HTR-8/SVneo (cell line): Measurements from ENCODE around the gene WDR12.
"Not testable (repeated sequence)": the region's sequence is repeated elsewhere in the genome, so short reads cannot be mapped to it uniquely, and the experiment has no call there.

Experiments
- DNase-seq: peaks from one replicate; pipeline ENCODE4 v3.0.0; 2011; ENCODE audit warnings: low spot score, mixed read lengths; ENCODE audit not compliant: insufficient read length
- FAIRE-seq: peaks from 2 replicates; lab custom pipeline; 2011; peaks lifted over from hg19 to GRCh38; lab: Jason Lieb, UNC

Gene WDR12

DNA sequence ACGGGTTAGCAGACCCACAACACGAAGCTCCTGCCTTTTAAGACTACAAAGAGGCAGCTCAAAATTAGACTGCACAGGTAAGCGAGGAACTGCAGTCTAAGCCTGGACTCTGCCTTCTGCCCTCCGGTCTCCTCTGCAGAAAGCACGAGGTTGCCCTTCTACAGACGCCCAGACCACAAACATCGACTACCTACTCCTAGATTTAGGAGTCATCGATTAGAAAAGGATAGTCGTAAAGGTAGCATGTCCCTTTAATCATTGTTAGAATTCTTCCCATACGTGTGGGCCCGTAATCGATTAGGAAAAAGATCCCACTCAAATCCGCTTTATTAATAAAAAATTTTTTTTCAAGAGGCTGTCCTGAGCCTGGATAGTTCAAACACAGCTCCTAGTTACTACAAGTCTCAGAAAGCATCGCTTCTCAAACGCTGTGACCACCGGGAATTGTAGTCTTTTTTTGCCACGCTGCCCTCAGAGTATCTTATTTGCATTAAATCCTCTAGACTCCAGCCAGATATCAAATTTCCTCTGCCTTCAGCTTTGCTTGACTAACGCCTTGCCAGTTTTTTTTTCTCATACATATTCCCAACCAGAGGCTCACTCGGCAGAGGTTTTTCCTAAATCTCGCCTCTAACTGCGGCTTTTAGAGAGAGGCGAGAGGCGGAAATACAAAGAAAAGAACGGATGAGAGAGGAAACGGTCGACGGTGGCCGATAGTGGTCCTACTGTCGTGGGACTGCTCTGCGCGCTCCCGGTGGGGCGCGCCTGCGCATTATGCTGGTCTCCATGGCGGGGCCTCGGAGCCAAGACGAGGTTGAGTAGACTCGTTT lies at the start of gene WDR12, which contains the start of gene CARF:
Gene WDR12, minus strand, starts transcription at position 162 of the 830 bp plus-strand sequence. CDS start 197 bp downstream, outside the sequence.
Gene CARF, plus strand, starts transcription at position 764 of the 830 bp plus-strand sequence. CDS start 29,628 bp downstream, outside the sequence.
- FAIRE-seq (peak; percentile 90), DNase-seq (peak; percentile 85)

DNA sequence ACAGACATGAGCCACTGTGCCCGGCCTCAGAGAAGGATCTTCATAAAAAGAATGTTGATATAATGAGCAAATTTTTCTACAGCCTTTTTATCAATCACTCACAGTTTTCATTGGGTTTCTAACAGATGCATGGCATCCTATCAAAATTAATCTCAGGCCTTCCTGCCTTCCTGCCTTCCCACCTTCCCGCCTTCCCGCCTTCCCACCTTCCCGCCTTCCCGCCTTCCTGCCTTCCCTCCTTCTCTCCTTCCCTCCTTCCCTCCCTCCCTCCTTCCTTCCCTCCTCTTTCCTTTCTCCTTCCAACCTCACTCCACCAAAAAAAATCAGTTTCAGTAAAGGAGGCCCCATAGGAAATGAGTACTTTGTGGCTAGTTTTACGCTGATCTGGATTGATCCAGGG lies 49.1 kb upstream of the WDR12 start:
- FAIRE-seq (no peak), DNase-seq (no peak)

DNA sequence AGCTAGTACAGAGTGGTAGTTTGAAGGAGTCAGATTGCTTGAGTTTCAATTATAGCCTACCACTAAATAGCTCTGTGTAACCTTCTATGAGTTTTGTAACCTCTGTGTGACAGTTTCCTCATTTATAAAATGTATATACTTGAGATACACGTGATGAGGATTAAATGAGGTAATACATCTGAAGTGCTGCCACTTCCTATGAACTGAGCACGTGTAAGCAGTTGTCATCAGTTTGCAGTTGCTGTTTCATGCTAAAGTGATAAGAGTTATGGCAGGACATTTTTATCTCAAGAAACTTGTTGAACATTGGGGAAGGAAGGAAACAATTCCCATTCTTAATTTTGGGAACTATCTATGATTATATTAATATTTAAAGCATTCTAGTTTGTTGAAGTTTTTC lies 39.1 kb upstream of the WDR12 start:
- FAIRE-seq (no peak), DNase-seq (no peak)

DNA sequence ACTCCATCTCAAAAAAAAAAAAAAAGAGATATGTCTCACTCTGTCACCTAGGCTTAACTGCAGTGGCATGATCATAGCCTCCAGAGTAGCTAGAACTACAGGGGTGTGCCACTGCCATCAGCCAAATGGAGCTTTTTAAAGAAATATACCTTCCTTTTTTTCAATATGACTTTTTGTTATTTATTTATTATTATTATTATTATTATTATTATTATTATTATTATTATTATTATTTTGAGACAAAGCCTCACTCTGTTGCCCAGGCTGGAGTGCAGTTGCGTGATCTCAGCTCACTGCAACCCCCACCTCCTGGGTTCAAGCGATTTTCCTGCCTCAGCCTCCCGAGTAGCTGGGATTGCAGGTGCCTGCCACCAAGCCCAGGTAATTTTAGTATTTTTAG lies 37.9 kb upstream of the WDR12 start:
- not testable (repeated sequence) for FAIRE-seq, DNase-seq

DNA sequence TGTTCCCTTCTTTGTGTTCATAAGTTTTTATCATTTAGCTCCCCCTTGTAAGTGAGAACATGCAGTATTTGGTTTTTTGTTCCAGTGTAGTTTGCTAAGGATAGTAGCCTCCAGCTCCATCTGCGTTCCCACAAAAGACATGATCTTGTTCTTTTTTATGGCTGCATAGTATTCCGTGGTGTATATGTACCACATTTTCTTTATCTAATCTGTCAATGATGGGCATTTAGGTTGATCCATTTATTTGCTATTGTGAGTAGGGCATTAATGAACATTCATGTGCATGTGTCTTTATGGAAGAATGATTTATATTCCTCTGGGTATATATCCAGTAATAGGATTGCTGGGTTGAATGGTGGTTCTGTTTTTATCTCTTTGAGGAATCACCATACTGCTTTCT lies 34.0 kb upstream of the WDR12 start:
- FAIRE-seq (no peak), DNase-seq (no peak)

DNA sequence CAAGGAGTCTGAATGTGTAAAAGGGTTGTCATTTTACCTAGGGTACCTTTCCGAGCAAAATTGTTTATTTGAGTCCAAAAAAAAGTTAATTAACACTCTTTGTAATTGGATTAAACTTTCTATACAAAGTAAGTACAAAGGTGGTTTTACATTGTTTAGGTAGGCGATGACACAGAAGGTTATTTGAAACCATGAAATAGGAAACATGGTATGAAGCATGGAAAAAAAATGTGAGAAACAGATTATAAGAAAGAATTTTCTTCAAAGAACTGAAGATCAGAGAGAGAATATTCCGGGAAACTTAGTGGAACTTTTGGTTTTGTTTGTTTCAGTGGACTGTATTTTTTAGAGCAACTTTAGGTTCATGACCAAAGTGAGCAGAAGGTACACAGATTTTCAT lies 33.3 kb upstream of the WDR12 start:
- no peak for DNase-seq

DNA sequence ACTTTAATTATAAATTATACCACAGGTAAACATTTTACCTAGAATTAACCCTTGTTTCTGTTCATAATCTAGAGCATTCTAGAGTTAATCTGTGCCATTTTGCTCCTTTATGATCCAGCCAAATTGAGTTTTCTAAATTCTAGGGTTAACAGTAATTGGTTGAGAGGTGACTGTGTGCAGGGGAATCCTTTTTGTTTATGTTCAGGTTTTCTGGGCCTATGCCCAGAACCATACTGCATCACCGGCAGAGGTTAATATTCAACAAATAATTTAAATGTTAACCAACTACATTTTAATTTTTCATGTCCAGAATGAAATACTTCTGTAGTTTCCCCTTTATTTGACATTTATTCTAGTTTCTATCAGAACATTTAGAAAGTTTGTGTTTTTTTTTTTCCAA lies 32.9 kb upstream of the WDR12 start:
- DNase-seq (no peak), FAIRE-seq (no peak)

More for the DNA sequence above, 33.3 kb upstream of the WDR12 start:
- no peak for FAIRE-seq

DNA sequence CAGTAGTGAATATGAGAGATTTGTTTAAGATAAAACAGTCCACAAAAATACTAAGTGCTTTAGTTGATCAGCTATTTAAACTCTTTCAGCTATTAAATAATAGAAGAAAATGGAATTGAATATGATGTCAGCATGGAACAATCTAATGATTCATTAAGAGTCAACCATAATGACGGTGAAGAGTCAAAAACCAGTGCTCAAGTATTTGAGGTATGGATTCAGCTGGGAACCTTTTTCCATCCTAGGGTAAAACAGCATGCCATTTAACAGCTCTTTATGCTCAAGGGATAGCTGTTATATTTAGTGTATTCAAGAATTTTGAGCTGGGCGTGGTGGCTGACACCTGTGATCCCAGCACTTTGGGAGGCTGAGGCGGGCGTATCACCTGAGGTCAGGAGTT lies 30.3 kb upstream of the WDR12 start:
- DNase-seq (no peak), FAIRE-seq (no peak)

DNA sequence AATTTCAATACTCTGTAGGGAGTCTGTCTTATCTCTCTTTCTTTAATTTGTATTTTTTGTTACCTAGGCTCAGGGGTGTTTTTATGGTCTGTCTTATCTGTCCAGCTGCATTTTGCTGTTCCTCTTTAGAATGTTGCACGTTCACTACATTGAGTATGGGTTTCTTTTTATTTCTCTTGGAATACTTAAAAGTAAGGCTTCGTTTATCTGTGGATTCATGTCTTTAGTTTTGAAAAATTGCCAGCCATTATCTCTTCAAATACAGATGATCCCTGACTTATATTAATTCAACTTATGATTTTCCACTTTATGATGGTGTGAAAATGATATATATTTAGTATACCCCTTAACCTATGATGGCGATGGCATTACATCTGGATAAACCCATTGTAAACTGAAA lies 27.5 kb upstream of the WDR12 start:
- no peak for DNase-seq
- FAIRE-seq, result no peak

DNA sequence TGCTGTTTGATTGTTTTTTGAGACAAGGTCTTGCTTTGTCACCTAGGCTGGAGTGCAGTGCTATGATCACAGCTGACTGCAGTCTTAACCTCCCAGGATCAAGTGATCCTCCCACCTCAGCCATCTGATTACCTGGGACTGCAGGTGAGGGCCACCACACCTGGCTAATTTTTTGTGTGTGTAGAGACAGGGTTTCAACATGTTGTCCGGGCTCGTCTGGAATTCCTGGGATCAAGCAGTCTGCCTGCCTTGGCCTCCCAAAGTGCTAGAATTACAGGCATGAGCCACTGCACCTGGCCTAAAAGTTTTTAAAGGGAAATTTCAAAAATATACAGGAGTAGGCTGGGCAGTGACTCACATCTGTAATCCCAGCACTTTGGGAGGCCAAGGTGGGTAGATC lies 23.0 kb upstream of the WDR12 start:
- no peak for DNase-seq
- FAIRE-seq, result no peak

DNA sequence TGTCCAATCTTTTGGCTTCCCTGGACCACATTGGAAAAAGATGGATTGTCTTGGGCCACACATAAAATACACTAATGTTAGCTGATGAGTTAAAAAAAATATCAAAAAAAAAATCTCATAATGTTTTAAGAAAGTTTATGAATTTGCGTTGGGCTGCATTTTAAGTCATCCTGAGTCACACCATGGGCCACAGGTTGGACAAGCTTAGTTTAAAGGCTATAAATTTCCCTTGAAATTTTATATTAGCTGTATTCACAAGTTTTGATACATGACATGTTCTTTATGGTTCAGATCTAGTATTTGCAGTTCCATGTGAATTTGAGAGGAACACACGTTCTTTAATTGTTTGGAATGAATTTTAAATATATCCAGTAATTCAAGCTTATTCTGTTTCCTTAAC lies 22.5 kb upstream of the WDR12 start:
- no peak for DNase-seq
- no peak for FAIRE-seq

DNA sequence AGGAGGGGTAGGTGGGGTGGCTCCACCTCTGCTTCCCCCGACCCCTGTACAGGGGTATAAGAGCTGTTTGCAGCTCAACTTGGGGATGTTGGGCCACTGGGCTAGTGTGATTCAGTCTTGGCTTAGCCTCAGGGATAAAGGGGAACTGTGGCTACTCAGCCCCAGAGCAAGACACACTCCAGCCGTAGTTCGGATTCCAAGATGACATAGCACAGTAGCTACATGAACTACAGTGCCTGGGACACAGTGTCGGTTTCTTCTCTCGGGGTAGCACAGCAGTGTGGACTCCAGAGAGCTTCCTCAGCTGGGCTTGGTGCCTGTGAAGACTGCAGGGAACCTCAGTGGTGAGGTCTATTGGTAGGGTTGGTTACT lies 21.7 kb upstream of the WDR12 start:
- FAIRE-seq (no peak), DNase-seq (peak; percentile 11)

DNA sequence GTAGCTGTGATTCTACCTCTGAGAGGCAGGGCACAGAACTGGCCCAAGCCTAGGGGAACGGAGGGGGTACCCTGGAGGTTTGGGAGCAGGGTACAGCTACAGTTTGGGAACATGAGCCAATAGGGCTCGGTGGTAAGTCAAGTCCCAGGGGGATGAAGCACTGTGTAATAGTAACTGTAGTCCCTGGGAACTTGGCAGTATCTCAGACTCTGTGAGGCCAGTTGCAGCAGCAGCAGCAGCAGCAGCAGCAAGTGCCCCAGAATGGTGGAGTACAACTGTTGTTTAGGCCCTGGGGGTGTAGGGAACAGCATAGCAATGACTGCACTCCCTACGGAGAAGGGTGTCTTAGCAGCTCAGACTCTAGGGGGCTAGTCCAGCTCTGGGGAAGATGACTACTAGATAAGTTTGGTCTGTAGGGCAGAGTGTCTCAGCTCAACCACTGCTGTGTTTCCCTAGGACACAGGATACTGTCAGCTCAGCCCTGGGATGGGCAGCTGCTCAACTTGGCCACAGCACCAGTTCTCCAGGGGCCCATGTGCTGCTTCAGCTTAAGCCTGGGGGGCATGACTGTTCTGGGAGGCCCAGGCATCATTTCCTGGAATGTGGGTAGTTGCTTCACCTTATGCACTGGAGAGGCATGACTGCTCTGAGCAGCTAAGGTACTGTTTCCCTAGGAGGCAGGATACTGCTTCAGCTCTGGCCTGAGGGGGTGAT lies 21.1 kb upstream of the WDR12 start:
- FAIRE-seq (peak; percentile 69), DNase-seq (peak; percentile 60)

DNA sequence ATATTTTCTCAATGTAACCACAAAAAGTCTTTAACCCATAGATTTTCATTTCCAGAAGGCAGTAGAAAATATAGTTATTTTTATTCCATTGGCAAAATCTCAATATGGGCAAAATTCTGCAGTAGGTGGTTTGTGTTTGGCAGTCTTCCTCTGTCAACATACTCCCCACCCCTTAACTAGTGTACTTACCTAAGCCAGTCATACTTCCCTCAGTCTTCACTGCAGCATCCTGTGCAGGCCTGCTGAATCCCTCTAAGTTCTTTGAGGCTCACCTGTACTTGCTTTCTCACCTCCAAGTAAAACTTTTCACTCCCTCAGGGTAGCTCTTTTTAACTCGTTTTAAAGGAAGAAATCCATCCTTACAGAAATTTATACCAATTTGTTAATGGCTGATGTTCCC lies 7.4 kb upstream of the WDR12 start:
- FAIRE-seq (no peak), DNase-seq (no peak)

DNA sequence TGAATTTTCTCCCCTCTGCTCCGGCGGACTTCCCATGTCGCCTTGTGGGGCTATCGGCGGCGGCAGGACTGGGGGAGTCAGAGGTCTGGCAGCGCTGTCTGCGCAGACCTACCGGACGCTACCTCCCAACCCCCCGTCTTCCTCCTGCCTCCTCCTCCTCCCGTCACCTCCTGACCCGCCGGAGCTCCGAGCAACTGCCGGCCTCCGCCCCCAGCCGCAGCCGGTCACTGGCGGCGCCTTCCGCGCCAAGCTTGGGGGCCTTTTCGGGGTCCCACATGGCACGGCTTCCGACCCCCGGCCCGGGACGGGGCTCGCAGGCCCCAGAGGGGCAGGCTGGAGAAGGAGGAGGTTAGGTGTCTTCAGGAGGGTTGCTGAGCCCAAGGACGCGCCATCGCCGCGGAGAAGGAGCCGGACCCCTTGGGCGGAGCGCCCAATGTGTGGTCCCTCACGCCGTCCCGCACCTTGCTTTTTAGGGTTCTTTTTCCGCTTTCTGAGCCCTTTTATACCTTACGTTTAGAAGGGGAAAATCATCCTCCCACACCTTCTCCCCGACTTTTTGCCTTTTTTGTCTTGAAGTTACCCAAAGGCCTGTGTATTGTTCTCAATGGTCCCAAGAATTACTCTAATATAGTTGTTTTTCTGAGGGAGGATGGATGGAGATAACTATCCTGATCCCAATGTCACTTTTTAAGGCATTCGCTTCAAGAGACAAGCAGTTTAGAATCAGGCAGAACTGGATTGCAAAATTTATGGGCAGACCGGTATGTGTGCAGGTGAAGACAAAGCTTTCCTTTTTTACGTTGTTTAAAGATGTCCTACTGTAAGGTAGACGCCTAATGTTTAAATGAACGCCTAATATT lies 1.1 kb upstream of the WDR12 start:
- not testable (repeated sequence) for FAIRE-seq, DNase-seq

DNA sequence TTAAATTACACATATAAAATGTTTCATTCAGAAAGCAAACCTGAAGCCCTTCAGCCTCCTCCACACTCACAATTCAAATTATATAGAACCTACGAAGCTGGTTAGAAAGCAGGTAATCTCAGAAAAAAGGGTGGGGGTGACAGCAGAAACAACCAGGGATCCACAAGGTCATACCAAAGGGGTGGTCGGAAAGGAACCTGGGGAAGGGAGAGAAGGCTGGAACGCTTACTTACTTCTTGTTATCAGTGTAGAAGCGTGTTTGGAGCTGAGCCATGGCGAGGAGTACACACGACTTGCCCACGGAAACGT lies 316 bp downstream of the WDR12 start:
- DNase-seq, result no peak
- no peak for FAIRE-seq

DNA sequence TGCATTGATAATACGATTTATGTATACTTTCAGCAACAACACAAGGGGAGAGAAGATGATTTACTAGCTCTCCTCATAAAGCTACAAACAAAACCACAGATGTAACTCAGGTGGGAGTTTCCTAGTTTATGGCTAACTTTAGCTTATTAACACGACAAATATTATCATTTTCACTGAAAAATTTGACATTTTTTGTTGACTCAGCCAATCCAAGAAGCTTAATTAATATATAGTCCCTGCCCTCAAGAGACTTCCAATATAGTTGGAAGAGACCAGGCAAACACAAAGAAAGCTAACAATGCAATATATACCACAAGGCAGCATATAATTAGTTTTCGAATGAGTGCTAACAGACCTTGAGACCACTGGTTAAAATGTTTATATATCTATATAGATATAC lies 775 bp downstream of the WDR12 start:
- no peak for FAIRE-seq
- DNase-seq, result no peak

DNA sequence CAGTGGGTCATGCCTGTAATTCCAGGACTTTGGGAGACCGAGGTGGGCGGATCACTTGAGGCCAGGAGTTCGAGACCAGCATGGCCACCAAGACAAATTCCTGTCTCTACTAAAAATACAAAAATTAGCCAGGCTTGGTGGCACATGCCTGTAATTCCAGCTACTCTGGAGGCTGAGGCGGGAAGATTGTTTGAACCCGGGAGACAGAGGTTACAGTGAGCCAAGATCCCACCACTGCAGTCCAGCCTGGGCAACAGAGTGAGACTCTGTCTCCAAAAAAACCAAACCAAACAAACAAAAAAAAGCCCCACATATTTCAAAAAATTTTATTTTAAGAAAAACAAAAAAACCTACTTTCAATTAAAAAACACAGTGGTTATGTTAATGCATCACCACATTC lies 1.2 kb downstream of the WDR12 start:
- not testable (repeated sequence) for FAIRE-seq, DNase-seq

DNA sequence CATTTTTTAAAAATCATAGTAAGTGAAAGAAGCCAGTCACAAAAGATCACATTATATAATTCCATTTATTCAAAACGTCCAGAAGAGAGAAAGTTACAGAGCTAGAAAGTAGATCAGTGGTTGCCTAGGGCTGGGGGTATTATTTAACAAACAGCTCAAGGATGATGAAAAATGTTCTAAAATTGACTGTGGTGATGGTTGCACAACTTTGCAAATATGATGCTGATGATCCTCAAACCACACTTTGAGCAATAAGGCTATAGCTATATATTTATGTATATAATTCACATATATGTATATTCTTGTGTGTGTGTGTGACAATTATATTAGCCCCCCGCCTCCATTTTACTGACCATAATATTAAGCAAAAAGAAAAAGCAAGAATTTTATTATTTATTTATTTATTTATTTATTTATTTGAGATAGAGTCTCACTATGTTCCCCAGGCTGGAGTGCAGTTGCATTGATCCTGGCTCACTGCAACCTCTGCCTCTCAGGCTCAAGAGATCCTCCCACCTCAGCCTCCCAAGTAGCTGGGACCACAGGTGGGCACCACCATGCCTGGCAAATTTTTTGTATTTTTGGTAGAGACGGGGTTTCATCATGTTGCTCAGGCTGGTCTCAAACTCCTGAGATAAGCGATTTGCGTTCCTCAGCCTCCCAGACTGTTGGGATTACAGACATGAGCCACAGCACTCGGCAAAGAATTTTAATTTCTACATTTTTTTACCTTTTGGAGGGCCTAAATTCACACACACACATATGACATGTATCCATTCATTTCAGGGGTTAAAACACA lies 1.9 kb downstream of the WDR12 start:
- DNase-seq (no peak), FAIRE-seq (no peak)

DNA sequence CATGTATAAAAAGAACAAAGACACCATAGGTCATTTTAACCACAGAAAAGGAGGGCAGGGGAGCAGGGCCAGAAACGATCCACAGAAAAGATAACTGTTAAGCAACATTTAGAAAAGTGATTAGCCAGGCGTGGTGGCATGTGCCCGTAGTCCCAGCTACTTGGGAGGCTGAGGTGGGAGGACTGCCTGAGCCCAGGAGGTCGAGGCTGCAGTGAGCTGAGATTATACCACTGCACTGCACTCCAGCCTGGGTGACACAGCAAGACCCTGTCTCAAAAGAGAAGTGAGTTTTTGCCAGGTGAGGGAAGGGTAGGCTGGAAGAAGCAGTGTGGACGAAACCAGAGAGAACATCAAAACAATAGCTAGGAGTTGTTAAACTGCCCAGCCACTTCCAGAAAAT lies 3.3 kb downstream of the WDR12 start:
- no peak for DNase-seq
- no peak for FAIRE-seq
